HG02852 (cell line): ENCODE measurements around the gene C1QA.
"Not testable (repeated sequence)": the region's sequence is repeated elsewhere in the genome, so short reads cannot be mapped to it uniquely, and the experiment has no call there.

Experiments used
- ATAC-seq: cut with Tn5 transposase; IDR thresholded peaks from one replicate; pipeline ENCODE4 v1.9.1; 2021; ENCODE audit warnings: mild to moderate bottlenecking, moderate library complexity; ENCODE audit not compliant: unreplicated experiment

Gene C1QA

GRCh38 chr1:22671999-22672398 is 35.6 kb downstream of the C1QA start:
- no peak for ATAC-seq

- ATAC-seq: no peak
Measured at GRCh38 chr1:22673486-22674409, 37.3 kb downstream of the C1QA start.

- no peak for ATAC-seq
Measured at GRCh38 chr1:22674410-22674749, 38.0 kb downstream of the C1QA start.

GRCh38 chr1:22676151-22676550 is 39.7 kb downstream of the C1QA start:
- not testable (repeated sequence) for ATAC-seq

- ATAC-seq: no peak
Measured at GRCh38 chr1:22676916-22677583, 40.6 kb downstream of the C1QA start.

GRCh38 chr1:22677931-22678896 is 41.8 kb downstream of the C1QA start:
- ATAC-seq: no peak

- no peak for ATAC-seq
Measured at GRCh38 chr1:22680726-22681125, 44.3 kb downstream of the C1QA start.

GRCh38 chr1:22681556-22682276 is 45.3 kb downstream of the C1QA start:
- no peak for ATAC-seq

- no peak for ATAC-seq
Measured at GRCh38 chr1:22683547-22683946, 47.1 kb downstream of the C1QA start.

- ATAC-seq: no peak
Measured at GRCh38 chr1:22685591-22686059, 49.2 kb downstream of the C1QA start.

GRCh38 chr1:22687191-22687590 is 50.8 kb downstream of the C1QA start:
- no peak for ATAC-seq

GRCh38 chr1:22688466-22688865 is 52.0 kb downstream of the C1QA start:
- ATAC-seq: no peak
